Right cardiac atrium (tissue), 5 donors: ENCODE data around the gene PREX1. TPM values are rescaled to one million over a fixed set of nuclear protein-coding genes. Genes with fewer than 3 reads are reported as not detected.
"Not testable (repeated sequence)": the region's sequence is repeated elsewhere in the genome, so short reads cannot be mapped to it uniquely, and the experiment has no call there.

Source experiments
- ATAC-seq, 2 donors: fragments of 200-7000 bp; cut with Tn5 transposase; one replicate each; pipeline versions ENCODE4 v1.8.0 to v1.9.1; 2020; ENCODE audit warnings: moderate library complexity in 2 of 2, mild to moderate bottlenecking in 1 of 2
- DNase-seq, 3 donors: peaks; one replicate each; pipeline ENCODE4 v3.0.0-alpha.2; 2020
- H3K27ac ChIP-seq: one replicate; pipeline ENCODE4 v1.5.1; 2013; ENCODE audit warnings: mild to moderate bottlenecking, low read length, control low read depth, moderate library complexity
- H3K27me3 ChIP-seq: one replicate; pipeline ENCODE4 v1.6.1; 2013; ENCODE audit not compliant: control insufficient read depth, insufficient read depth
- H3K4me1 ChIP-seq: one replicate; pipeline ENCODE4 v1.6.1; 2013; ENCODE audit warnings: low read length; ENCODE audit not compliant: control insufficient read depth, insufficient read depth
- H3K4me3 ChIP-seq: one replicate; pipeline ENCODE4 v1.5.1; 2013; ENCODE audit warnings: low read length, control low read depth
- H3K9me3 ChIP-seq: one replicate; pipeline ENCODE4 v1.6.1; 2013; ENCODE audit warnings: low read length; ENCODE audit not compliant: control insufficient read depth
- WGBS: extraction: QIAGEN DNeasy Blood & Tissue Kit; methylation state at CpG from one replicate; pipeline ENCODE4 v1.1.7; 2013; 5-methylcytosine and 5-hydroxymethylcytosine counted together
- intact Hi-C, 4 donors: fragments of 100-400 bp; cut with DNase I; formaldehyde crosslinking; loops; one replicate each; pipeline versions ENCODE4 v1.11.0 to v1.14.0; 2022 to 2023
- polyA plus RNA-seq: library from polyadenylated mRNA; stranded (reverse); fragments of 200-250 nt; gene quantifications from one replicate; pipeline ENCODE4 v1.2.3, GENCODE V29; 2013
- total RNA-seq, 4 donors: library from RNA; stranded (reverse); fragmentation: NEBNext Ultra II Directional; extraction: Animal tissue kit (Norgen Biotek cat#: 25700); gene quantifications; one replicate each; pipeline ENCODE4 v1.2.1, GENCODE V29; 2021
- donor health status: healthy with polysubstance abuse.
- donor health status: DM: no; HTN: yes; CAD: no.
- donor health status: DM: no; HTN: no; CAD: no.
- donor health status: DM: no; HTN: yes; CAD: no; lungs with severe emphysema.
- donor health status: DM: yes; HTN: yes; CAD: no.

Gene PREX1
- total and polyA plus RNA-seq, 5 donors = 9.0 to 16.2 (median 13.9) TPM

- 86% methylated on average over 7 of the region's 7 CpGs for WGBS
- Histone ChIP-seq H3K4me1 (no peaks in the 10 kb centered on the region), H3K9me3 (no peaks in the 10 kb centered on the region), H3K4me3 (no peak overlapping the region), H3K27ac (no peak overlapping the region), H3K27me3 (no peaks in the 10 kb centered on the region)
- DNase-seq (no peak), ATAC-seq (no peak)
- intact Hi-C loops = loop anchor here in 1 of 4 donors (10.0 kb wide), 1 partner anchor 133 kb away; no protein-coding TSS in a partner anchor
These were observed 9.8 kb downstream of the PREX1 start for GRCh38 chr20:48818031-48818370.

GRCh38 chr20:48817367-48818030 lies 10.3 kb downstream of the PREX1 start:
- ATAC-seq (no peak), DNase-seq (no peak)
- intact Hi-C loops = loop anchor here in 1 of 4 donors (10.0 kb wide), 1 partner anchor 133 kb away; no protein-coding TSS in a partner anchor
- 83% methylated on average over 4 of the region's 4 CpGs for whole genome bisulfite sequencing
- Histone ChIP-seq H3K27ac (no peak overlapping the region), H3K27me3 (no peaks in the 10 kb centered on the region), H3K9me3 (no peaks in the 10 kb centered on the region), H3K4me1 (no peaks in the 10 kb centered on the region), H3K4me3 (no peak overlapping the region)

- no peak for DNase-seq
- H3K9me3 ChIP-seq = no peaks in the 10 kb centered on the region
These were observed 11.3 kb downstream of the PREX1 start for GRCh38 chr20:48816282-48817205.

GRCh38 chr20:48815537-48815936 lies 12.3 kb downstream of the PREX1 start:
- Histone ChIP-seq H3K9me3 (no peaks in the 10 kb centered on the region), H3K4me1 (no peaks in the 10 kb centered on the region), H3K4me3 (no peak overlapping the region), H3K27me3 (no peaks in the 10 kb centered on the region), H3K27ac (no peak overlapping the region)
- 94% methylated on average over 12 of the region's 12 CpGs for WGBS
- intact Hi-C loops = loop anchor here in 1 of 4 donors (10.0 kb wide), 1 partner anchor 131 kb away; no protein-coding TSS in a partner anchor
- no peak for DNase-seq
- ATAC-seq = no peak

More at GRCh38 chr20:48816282-48817205, 11.3 kb downstream of the PREX1 start:
- ATAC-seq = no peak
- Histone ChIP-seq H3K27me3 (no peaks in the 10 kb centered on the region), H3K27ac (no peak overlapping the region), H3K4me3 (no peak overlapping the region), H3K4me1 (no peaks in the 10 kb centered on the region)
- 92% methylated on average over 14 of the region's 14 CpGs for WGBS
- intact Hi-C loops = loop anchor here in 1 of 4 donors (10.0 kb wide), 1 partner anchor 132 kb away; no protein-coding TSS in a partner anchor

- WGBS = 95% methylated on average over 5 of the region's 5 CpGs
- ATAC-seq = no peak
- DNase-seq = no peak
- no peak overlapping the region for H3K4me3 ChIP-seq
- H3K4me1 ChIP-seq = no peaks in the 10 kb centered on the region
- intact Hi-C loops = loop anchor here in 1 of 4 donors (10.0 kb wide), 1 partner anchor 130 kb away; no protein-coding TSS in a partner anchor
- H3K27ac ChIP-seq = no peak overlapping the region
- no peaks in the 10 kb centered on the region for H3K27me3 ChIP-seq
- no peaks in the 10 kb centered on the region for H3K9me3 ChIP-seq
These were observed 13.2 kb downstream of the PREX1 start for GRCh38 chr20:48814633-48815032.

- 89% methylated on average over 5 of the region's 5 CpGs for WGBS
- H3K27me3 ChIP-seq = no peaks in the 10 kb centered on the region
- H3K4me3 ChIP-seq = no peak overlapping the region
- H3K4me1 ChIP-seq = no peaks in the 10 kb centered on the region
- DNase-seq (no peak), ATAC-seq (no peak)
- H3K27ac ChIP-seq = no peak overlapping the region
- intact Hi-C loops = loop anchor here in 1 of 4 donors (10.0 kb wide), 1 partner anchor 129 kb away; no protein-coding TSS in a partner anchor
- no peaks in the 10 kb centered on the region for H3K9me3 ChIP-seq
These were observed 13.8 kb downstream of the PREX1 start for GRCh38 chr20:48813930-48814546.

- no peaks in the 10 kb centered on the region for H3K27me3 ChIP-seq
- intact Hi-C loops = loop anchor here in 1 of 4 donors (10.0 kb wide), 1 partner anchor 129 kb away; no protein-coding TSS in a partner anchor
- H3K4me3 ChIP-seq = no peak overlapping the region
- WGBS = 33% methylated on average over 3 of the region's 3 CpGs
- H3K4me1 ChIP-seq = no peaks in the 10 kb centered on the region
- no peak for DNase-seq
- H3K9me3 ChIP-seq = no peaks in the 10 kb centered on the region
- ATAC-seq = no peak
- no peak overlapping the region for H3K27ac ChIP-seq
These were observed 14.4 kb downstream of the PREX1 start for GRCh38 chr20:48813446-48813747.

GRCh38 chr20:48812600-48813445 lies 15.0 kb downstream of the PREX1 start:
- H3K4me1 ChIP-seq = no peaks in the 10 kb centered on the region

GRCh38 chr20:48812114-48812513 lies 15.7 kb downstream of the PREX1 start:
- not testable (repeated sequence) for ATAC-seq, H3K9me3 ChIP-seq, DNase-seq, H3K27me3 ChIP-seq, H3K4me1 ChIP-seq, H3K27ac ChIP-seq, H3K4me3 ChIP-seq
- WGBS = 89% methylated on average over 1 of the region's 1 CpG
- intact Hi-C loops = loop anchor here in 1 of 4 donors (10.0 kb wide), 1 partner anchor 127 kb away; no protein-coding TSS in a partner anchor

More at GRCh38 chr20:48812600-48813445, 15.0 kb downstream of the PREX1 start:
- intact Hi-C loops = loop anchor here in 1 of 4 donors (10.0 kb wide), 1 partner anchor 128 kb away; no protein-coding TSS in a partner anchor
- DNase-seq = no peak
- Histone ChIP-seq H3K27ac (no peak overlapping the region), H3K4me3 (no peak overlapping the region), H3K27me3 (no peaks in the 10 kb centered on the region), H3K9me3 (no peaks in the 10 kb centered on the region)
- WGBS = 64% methylated on average over 15 of the region's 15 CpGs
- ATAC-seq = peak in 1 of 2 donors; percentile 48

- WGBS = 74% methylated on average over 5 of the region's 5 CpGs
- intact Hi-C loops = loop anchor here in 1 of 4 donors (10.0 kb wide), 1 partner anchor 125 kb away; no protein-coding TSS in a partner anchor
- H3K27ac ChIP-seq = no peak overlapping the region
These were observed 18.1 kb downstream of the PREX1 start for GRCh38 chr20:48809673-48810072.

More at GRCh38 chr20:48809673-48810072, 18.1 kb downstream of the PREX1 start:
- Histone ChIP-seq H3K9me3 (no peaks in the 10 kb centered on the region), H3K27me3 (no peaks in the 10 kb centered on the region), H3K4me3 (no peak overlapping the region), H3K4me1 (peaks cover 5% of the 10 kb centered on the region)
- no peak for ATAC-seq
- no peak for DNase-seq
